Germinal center (tissue), 1 donor: ENCODE results near the gene TNFRSF13B.
A peak's percentile ranks its signal among the peaks of the same experiment; 100 is the strongest.
"Not testable (repeated sequence)": the region's sequence is repeated elsewhere in the genome, so short reads cannot be mapped to it uniquely, and the experiment has no call there.

Experiments used
- DNase-seq: peaks from one replicate; pipeline ENCODE4 v3.0.0; 2012; ENCODE audit warnings: mixed read lengths, low spot score

Gene TNFRSF13B

GRCh38 chr17:16971458-16972338, at the start of gene TNFRSF13B:
Gene TNFRSF13B, minus strand, starts transcription at chr17:16972118. Its CDS starts 43 bp downstream, at chr17:16972075.
- peak; percentile 33 for DNase-seq

DNA sequence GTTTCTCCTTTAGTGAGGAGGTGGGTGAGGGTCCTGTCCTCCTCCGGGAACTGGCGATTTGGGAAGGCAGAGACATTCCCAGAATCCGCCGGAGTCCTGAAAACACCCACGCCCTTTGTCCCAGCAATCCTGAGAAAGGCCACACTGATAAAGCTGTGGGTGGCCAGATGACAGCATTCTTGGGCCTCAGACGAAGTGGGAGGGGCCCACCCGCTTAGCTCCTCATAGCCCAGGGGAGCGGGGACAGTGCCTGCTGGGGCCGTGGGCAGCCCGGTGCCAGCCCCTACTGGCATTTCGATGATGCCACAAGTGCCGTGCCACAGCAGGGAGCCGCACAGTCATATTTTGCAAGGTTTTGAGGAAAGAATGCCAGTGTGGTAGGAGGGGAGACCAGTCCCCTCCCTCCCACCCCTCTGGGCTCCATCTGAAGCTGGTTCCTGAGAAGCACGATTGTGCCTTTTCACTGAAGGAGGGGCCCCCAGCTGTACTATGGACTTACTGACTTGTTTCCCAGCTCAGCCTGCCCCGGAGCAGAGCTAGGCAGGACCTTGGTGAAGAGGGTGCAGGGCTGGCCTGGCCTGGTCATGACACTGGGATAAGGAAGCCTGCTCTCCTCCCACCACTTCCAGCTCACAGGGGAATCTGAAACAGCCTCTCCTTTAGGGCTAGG, 49.4 kb upstream of the TNFRSF13B start:
- DNase-seq, result no peak

- DNase-seq, result no peak
These were observed 48.9 kb upstream of the TNFRSF13B start for GRCh38 chr17:17020821-17021193.

DNA sequence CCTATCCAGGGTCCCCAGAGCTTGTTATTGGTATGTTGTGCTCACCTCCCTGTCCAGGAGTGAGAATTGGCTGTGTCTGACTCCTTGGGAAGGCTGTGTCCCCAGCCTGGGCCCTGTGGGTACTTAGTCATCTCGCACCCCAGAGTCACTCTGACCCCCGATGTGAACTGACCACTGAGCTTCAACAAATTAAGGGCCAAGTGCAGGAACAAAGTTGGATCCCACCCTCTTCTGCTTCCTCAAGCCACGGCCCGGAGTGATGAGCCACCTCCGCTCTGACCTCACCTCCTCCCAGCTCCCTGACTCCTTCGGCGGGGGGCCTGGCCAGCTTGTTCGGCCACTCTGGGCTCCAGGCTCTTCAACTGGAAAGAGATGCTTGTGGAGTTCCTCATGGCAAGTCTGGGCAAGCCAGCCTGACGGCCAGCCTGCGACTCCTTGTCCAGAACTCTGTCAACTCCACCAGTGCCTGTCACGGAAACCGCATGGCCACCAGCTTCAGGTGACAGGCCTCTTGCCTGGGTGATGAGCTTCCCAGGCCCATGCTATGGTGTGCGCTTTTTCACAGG, 48.1 kb upstream of the TNFRSF13B start:
- DNase-seq, result no peak

DNA sequence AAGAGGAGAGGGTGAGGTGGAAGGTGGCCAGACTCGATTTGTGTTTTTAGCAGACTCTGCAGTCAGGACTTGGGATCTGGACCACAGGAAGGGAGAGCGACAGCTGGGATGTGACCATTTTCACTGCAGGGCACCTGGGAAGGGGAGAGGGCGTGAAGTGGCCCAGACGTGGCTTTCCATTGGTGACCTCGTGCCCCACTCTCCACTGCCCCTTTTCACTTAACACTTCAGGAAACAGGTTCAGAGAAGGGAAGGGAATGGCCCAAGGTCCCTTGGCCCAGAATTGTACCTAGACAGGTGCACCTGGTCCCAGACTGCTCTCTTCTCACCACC, 47.5 kb upstream of the TNFRSF13B start:
- DNase-seq, result no peak

GRCh38 chr17:17018612-17019429, 46.9 kb upstream of the TNFRSF13B start:
- DNase-seq, result no peak

GRCh38 chr17:17018021-17018441, 46.1 kb upstream of the TNFRSF13B start:
- no peak for DNase-seq

DNA sequence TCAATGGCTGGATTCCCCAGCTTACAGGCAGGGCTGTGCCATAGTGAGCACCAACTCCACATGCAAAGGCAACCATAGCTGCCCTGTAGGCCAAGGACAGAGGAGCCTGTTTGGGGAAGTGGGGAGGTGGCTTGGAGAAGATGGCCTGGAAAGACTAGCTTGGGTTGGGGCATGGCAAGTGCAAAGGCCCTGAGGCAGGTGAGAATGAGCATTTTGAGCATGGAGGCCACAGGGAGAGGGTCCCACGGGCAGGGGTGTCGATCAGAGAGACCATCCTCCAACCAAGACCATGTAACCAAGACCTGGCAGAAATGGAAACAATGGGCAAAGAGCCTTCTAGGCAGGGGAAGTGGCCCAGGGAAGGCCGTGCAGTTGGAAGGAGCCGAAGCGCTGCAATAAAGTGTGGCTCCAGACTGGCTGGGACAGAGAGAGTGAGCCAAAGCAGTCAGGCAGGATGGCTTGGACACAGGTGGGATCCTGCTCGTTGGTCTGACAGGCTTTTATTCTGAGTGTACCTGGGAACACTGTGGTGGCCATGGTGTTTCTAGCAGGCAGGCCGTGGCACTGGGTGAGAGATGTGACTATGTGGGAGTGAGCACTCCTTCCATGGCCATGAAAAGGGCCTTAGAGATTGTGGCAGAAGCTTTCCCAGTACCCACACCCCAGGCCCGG, 45.6 kb upstream of the TNFRSF13B start:
- DNase-seq, result no peak

- DNase-seq, result not testable (repeated sequence)
These were observed 44.6 kb upstream of the TNFRSF13B start for GRCh38 chr17:17016199-17017197.

DNA sequence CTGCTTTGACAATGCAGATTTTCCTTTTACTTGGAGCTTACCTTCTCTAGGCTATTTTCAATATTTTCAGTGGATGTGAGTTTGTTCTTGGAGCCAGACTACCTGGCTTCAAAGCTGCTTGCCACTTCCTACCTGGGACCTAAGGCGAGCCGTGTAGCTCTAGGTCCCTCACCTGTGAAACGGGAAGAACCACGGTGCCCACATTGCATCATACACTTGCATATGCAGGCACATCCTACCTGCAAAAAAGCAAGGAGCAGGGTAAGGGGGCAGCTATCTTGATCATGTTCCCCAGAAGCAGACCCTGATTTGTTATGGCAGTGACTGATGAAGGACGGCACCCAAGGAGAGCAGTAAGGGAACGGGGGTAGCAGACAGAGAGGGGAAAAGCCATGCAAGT, 43.3 kb upstream of the TNFRSF13B start:
- no peak for DNase-seq

- not testable (repeated sequence) for DNase-seq
These were observed 42.8 kb upstream of the TNFRSF13B start for GRCh38 chr17:17014748-17015124.

DNA sequence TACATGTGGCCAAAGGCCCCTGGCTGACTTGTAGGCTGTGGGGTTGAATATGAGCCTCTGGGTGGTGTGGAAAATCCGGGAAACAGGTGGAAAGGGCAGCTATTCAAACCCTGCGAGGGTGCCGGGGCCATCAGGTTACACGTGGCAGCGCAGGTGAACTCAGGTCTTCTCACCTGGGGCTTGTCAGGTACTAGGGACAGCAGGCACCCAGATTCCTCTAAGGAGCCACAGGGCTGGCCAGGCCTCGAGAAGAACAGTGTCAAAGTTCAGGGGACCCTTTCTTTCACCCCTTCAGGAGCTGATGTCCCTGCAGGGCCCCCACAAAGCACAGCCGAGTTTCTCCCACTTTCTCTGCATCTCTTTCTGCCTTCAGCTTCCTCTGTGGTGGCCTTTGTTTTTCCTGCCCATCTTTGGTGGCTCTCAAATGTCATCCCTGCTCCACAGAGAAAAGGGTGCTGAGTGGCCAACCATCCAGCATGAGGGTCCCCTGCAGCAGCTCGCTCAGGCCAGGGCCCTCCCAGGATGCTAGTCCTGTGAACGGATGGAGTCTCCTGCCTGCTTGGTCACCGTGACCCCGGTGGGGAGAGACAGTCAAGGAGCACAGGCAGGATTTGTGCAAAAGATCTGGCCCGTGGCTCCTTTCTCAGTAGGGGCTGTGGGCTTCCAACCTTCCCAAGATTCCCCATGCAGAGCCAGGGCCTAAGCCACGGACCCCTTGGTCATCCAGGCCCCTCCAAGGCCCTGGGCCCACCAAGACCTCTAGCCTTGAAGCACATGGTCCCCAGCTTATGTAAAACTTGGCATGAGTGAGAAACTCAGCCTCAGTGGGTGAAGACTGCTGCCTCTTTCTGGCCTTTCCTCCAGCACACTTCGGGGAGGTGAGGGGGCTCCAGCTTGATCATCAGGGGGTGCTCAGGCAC, 42.2 kb upstream of the TNFRSF13B start:
- DNase-seq, result not testable (repeated sequence)

GRCh38 chr17:17011043-17011907, 39.4 kb upstream of the TNFRSF13B start:
- not testable (repeated sequence) for DNase-seq

GRCh38 chr17:17010545-17011034, 38.7 kb upstream of the TNFRSF13B start:
- not testable (repeated sequence) for DNase-seq

DNA sequence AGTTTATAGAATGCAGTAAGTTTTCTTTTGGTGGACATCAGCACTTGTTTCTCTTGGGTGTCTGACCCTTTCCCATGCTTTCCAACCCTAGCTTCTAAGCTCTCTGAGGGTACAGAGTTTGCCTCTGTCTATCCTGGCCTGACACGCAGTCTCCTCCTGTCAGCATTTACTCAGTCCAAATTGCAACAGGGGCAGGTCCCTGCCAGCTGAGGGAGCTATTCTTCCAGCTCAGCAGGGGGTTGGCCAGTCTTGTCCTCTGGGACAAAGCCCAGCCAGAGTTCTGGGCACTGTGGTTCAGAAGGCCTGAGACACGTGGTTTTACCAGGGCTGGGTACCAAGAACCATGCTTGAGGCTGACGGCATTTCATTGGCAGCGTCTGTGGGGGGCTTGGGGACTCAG, 38.1 kb upstream of the TNFRSF13B start:
- not testable (repeated sequence) for DNase-seq

DNA sequence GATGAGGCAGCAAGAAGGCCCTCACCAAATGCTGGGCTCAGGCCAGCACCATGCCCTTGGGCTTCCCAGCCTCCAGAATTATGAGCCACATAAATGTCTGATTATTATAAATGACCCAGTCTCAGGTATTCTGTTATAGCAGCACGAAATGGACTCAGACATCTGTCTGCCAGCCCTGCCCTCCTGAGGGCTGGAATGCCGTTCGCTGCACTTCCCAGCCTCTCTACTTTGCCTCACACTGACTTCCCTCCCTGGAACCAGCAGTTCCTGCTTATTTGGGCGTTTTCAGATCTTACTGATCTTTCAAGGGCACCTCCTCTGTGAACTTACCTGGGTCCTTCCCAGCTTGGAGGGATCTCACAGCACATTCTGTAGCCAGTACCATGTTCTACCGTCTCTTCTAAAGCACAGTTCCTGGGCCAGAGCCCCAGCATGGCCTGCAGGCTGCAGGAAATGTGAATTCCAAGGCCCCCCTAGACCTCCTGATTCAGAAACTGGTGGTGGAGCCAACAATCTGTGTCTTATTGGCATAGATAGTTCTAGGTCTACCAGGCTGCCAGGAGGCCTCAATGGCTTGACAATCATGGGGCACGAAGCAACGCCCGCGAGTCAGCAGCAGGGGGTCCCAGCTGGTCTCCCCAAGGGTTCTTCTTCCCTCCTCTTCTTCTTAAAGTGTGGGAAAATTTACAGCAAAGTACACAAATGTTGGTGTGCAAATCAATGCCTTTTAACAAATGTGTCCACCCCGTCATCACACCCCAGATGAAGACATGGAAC, 36.9 kb upstream of the TNFRSF13B start:
- DNase-seq, result not testable (repeated sequence)

- not testable (repeated sequence) for DNase-seq
These were observed 36.0 kb upstream of the TNFRSF13B start for GRCh38 chr17:17007891-17008290.
